RWPE1 (cell line): Measurements from ENCODE around the gene ACRV1.

ENCODE experiments used
- CTCF ChIA-PET: fragments of 350-600 bp; sonication (Branson Sonifier 250); formaldehyde crosslinking; extraction: SDS; loops from one replicate; lab custom pipeline; 2021; lab: Yijun Ruan, JAX
- POLR2A ChIA-PET: fragments of 400-600 bp; formaldehyde crosslinking; extraction: SDS; loops from one replicate; lab custom pipeline; 2020; ENCODE audit warnings: antibody characterized with exemption; ENCODE audit not compliant: low non-redundant PET; lab: Yijun Ruan, JAX
- DNase-seq: peaks from one replicate; pipeline ENCODE4 v3.0.0; 2012; ENCODE audit warnings: low spot score
- H3K27ac ChIP-seq: fragments of 450-650 bp; 2 replicates; pipeline ENCODE4 v1.5.1; 2017
- CTCF ChIP-seq: fragments of 450-650 bp; conservative IDR thresholded peaks from 2 replicates; pipeline ENCODE4 v1.5.1; 2017; ENCODE audit warnings: low read depth, mild to moderate bottlenecking

Gene ACRV1

GRCh38 chr11:125637840-125638239 lies 42.8 kb downstream of the ACRV1 start:
- TF ChIP-seq CTCF, result no peak
- ChIA-PET CTCF (no interaction called here), POLR2A (no interaction called here)
- no peak for DNase-seq
- no peak overlapping the region for H3K27ac ChIP-seq

GRCh38 chr11:125627236-125627910 lies 53.3 kb downstream of the ACRV1 start:
- no peak for TF ChIP-seq CTCF
- ChIA-PET POLR2A (no interaction called here), CTCF (interaction anchor here (1.0 kb wide), 1 partner anchor 10 kb away, joined by 4 read pairs; no protein-coding TSS in a partner anchor)
- no peak for DNase-seq
- no peak overlapping the region for H3K27ac ChIP-seq

- CTCF ChIA-PET, result interaction anchor here (1.0 kb wide), 1 partner anchor 9 kb away, joined by 4 read pairs; no protein-coding TSS in a partner anchor
- no peak for DNase-seq
- POLR2A ChIA-PET, result no interaction called here
- peak; percentile 42 for TF ChIP-seq CTCF
- H3K27ac ChIP-seq, result peak overlapping the region; percentile 96
Measured at GRCh38 chr11:125626288-125626950, 54.2 kb downstream of the ACRV1 start.

- TF ChIP-seq CTCF, result no peak
- DNase-seq, result peak; percentile 92
- ChIA-PET CTCF (no interaction called here), POLR2A (no interaction called here)
- H3K27ac ChIP-seq, result peak overlapping the region; percentile 96
Measured at GRCh38 chr11:125625630-125626287, 54.9 kb downstream of the ACRV1 start.

- ChIA-PET CTCF (no interaction called here), POLR2A (interaction anchor here (0.6 kb wide), 1 partner anchor 168 kb away, joined by 3 read pairs; no protein-coding TSS in a partner anchor)
- DNase-seq, result no peak
- no peak for TF ChIP-seq CTCF
- H3K27ac ChIP-seq, result peak overlapping the region; percentile 96
Measured at GRCh38 chr11:125625225-125625629, 55.4 kb downstream of the ACRV1 start.

GRCh38 chr11:125624756-125625213 lies 55.9 kb downstream of the ACRV1 start, which contains the start of gene CHEK1:
Gene CHEK1, plus strand, starts transcription at chr11:125625163. Its CDS starts 1,606 bp downstream, at chr11:125626769.
- no peak for DNase-seq
- no peak for TF ChIP-seq CTCF
- peak within 1 kb of the TSS; percentile 96 for H3K27ac ChIP-seq
- ChIA-PET CTCF (interaction anchor here (0.7 kb wide), 1 partner anchor 31 kb away, joined by 3 read pairs; no protein-coding TSS in a partner anchor), POLR2A (interaction anchor here (0.6 kb wide), 1 partner anchor 167 kb away, joined by 3 read pairs; no protein-coding TSS in a partner anchor)
